C4-2B (cell line): ENCODE data around the gene CCL11.
"Not testable (repeated sequence)": the region's sequence is repeated elsewhere in the genome, so short reads cannot be mapped to it uniquely, and the experiment has no call there.

Experiments
- H3K27ac ChIP-seq: fragments of 450-650 bp; 2 replicates; pipeline ENCODE4 v1.5.1; 2017
- ZFX ChIP-seq: fragments of 450-650 bp; IDR thresholded peaks from 2 replicates; pipeline ENCODE4 v1.6.1; 2017
- TF ChIP-seq, protein P1 (sequence below): fragments of 450-650 bp; conservative IDR thresholded peaks from 2 replicates; pipeline ENCODE4 v1.5.1; 2017; ENCODE audit warnings: mild to moderate bottlenecking

CCL11 gene

DNA sequence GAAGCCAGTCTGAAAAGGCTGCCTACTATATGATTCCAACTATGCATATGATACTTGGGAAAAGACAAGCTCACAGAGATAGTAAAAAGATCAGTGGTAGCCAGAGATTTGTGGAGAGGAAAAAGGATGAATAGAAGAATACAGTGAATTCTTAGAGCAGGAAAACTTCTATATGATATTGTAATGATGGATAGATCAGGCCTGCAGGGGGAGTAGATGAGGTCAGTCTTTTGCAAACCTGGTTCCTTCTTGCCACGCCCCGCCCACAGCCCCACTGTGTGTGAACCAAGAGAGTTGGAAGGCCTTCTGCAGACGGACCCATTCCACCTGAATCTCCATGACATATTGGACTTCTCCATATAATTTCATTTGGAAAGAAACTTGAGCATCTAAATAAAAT is 32.9 kb downstream of the CCL11 start:
- TF ChIP-seq, protein P1, sequence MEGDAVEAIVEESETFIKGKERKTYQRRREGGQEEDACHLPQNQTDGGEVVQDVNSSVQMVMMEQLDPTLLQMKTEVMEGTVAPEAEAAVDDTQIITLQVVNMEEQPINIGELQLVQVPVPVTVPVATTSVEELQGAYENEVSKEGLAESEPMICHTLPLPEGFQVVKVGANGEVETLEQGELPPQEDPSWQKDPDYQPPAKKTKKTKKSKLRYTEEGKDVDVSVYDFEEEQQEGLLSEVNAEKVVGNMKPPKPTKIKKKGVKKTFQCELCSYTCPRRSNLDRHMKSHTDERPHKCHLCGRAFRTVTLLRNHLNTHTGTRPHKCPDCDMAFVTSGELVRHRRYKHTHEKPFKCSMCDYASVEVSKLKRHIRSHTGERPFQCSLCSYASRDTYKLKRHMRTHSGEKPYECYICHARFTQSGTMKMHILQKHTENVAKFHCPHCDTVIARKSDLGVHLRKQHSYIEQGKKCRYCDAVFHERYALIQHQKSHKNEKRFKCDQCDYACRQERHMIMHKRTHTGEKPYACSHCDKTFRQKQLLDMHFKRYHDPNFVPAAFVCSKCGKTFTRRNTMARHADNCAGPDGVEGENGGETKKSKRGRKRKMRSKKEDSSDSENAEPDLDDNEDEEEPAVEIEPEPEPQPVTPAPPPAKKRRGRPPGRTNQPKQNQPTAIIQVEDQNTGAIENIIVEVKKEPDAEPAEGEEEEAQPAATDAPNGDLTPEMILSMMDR: peak; percentile 40
- TF ChIP-seq ZFX: no peak
- H3K27ac ChIP-seq: no peak overlapping the region; the same call in 1 of the 2 replicates

DNA sequence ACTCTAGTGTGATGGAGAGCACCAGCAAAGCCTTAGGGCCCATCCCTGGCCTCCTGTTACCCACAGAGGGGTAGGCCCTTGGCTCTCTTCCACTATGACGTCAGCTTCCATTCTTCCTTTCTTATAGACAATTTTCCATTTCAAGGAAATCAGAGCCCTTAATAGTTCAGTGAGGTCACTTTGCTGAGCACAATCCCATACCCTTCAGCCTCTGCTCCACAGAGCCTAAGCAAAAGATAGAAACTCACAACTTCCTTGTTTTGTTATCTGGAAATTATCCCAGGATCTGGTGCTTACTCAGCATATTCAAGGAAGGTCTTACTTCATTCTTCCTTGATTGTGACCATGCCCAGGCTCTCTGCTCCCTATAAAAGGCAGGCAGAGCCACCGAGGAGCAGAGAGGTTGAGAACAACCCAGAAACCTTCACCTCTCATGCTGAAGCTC is 33.5 kb downstream of the CCL11 start, which contains the start of gene CCL8:
Gene CCL8 (plus strand): TSS at position 397 of the 445 bp plus-strand sequence. CDS start 67 bp downstream, outside the sequence.
- TF ChIP-seq ZFX: no peak
- TF ChIP-seq, protein P1: no peak
- peak within 1 kb of the TSS; percentile 56 for H3K27ac ChIP-seq

DNA sequence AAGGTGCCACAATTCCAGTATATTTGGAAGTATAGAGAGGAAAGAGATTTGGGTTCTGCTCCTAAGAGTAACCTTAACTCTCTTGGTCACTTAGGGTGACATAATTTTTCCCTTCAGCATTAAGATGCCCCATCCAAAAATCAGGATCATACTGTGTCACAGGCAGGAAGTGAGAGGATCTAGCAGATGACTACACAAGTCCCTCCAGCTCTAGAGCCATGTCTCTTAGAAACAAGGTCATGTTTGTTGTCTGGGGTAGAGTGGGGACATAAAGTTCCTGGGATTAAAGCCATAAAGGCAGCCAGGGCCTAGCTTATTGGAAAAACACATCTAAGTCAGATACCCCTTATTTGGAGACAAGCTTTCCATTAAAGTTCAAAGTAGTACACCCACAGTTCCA is 36.4 kb downstream of the CCL11 start:
- no peak for TF ChIP-seq ZFX
- TF ChIP-seq, protein P1: no peak
- H3K27ac ChIP-seq: no peak overlapping the region

DNA sequence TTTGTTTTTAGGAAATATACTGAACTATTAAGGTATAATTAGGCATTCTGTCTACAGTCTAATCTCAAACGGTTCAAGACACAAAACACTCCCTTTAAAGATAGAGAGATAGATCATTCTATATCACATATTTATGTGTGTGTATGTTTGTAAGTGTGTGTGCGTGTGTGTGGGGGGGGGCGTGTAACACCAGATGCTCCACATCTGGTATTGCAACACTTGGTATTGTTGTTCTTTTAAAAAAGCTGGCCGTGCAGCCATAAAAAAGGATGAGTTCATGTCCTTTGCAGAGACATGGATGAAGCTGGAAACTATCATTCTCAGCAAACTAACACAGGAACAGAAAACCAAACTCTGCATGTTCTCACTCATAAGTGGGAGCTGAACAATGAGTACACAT is 42.0 kb downstream of the CCL11 start:
- not testable (repeated sequence) for H3K27ac ChIP-seq

DNA sequence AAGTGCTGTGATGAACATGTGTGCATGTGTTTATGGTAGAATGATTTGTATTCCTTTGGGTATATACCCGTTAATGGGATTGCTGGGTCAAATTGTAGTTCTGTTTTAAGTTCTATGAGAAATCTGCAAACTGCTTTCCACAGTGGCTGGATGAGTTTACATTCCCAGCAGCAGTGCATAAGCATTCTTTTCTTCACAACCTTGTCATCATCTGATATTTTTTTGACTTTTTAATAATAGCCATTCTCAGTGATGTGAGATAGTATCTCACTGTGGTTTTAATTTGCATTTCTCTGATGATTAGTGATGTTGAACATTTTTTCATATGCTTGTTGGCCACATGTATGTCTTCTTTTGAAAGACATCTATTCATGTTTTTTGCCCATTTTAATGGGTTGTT is 52.2 kb downstream of the CCL11 start:
- H3K27ac ChIP-seq: no peak overlapping the region
- no peak for TF ChIP-seq ZFX
- TF ChIP-seq, protein P1: no peak
